Stomach (tissue), 4 donors: ENCODE measurements around the gene LILRA6.
"Not testable (repeated sequence)": the region's sequence is repeated elsewhere in the genome, so short reads cannot be mapped to it uniquely, and the experiment has no call there.

ENCODE experiments used
- EP300 ChIP-seq: sonication (generic); formaldehyde crosslinking; IDR thresholded peaks from one replicate; pipeline ENCODE4 v1.6.1; 2017; ENCODE audit warnings: antibody characterized with exemption
- POLR2A ChIP-seq, 4 donors: fragments of 450-650 bp; IDR thresholded peaks; one replicate each; pipeline ENCODE4 v1.6.1; 2016; ENCODE audit warnings: antibody characterized with exemption in 4 of 4, control low read depth in 2 of 4, mild to moderate bottlenecking in 1 of 4, moderate library complexity in 1 of 4
- POLR2AphosphoS5 ChIP-seq, 3 donors: sonication (generic); formaldehyde crosslinking; IDR thresholded peaks; one replicate each; pipeline ENCODE4 v1.6.1; 2016; ENCODE audit warnings: antibody characterized with exemption in 3 of 3
- TF ChIP-seq, protein P1 (sequence below), 7 experiments: fragments of 450-650 bp in 4 of 7; fragments of 200-600 bp in 3 of 7; sonication (generic) in 3 of 7; IDR thresholded peaks; one replicate each; pipeline ENCODE4 v1.5.1; 2016 to 2019; ENCODE audit warnings: antibody characterized with exemption in 7 of 7, control low read depth in 2 of 7, mild to moderate bottlenecking in 1 of 7

DNA sequence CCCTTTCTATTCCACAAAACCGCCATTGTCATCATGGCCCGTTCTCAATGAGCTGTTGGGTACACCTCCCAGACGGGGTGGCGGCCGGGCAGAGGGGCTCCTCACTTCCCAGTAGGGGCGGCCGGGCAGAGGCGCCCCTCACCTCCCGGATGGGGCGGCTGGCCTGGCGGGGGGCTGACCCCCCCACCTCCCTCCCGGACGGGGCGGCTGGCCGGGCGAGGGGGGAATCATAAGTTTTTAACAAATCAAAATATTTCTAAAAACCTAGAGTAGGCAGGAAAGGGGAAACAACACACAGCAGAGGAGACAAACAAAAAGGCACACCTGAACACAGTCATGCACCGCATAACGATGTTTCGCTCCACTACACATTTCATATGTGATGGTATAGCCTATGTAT is 27.9 kb downstream of the LILRA6 start:
- TF ChIP-seq, protein P1, sequence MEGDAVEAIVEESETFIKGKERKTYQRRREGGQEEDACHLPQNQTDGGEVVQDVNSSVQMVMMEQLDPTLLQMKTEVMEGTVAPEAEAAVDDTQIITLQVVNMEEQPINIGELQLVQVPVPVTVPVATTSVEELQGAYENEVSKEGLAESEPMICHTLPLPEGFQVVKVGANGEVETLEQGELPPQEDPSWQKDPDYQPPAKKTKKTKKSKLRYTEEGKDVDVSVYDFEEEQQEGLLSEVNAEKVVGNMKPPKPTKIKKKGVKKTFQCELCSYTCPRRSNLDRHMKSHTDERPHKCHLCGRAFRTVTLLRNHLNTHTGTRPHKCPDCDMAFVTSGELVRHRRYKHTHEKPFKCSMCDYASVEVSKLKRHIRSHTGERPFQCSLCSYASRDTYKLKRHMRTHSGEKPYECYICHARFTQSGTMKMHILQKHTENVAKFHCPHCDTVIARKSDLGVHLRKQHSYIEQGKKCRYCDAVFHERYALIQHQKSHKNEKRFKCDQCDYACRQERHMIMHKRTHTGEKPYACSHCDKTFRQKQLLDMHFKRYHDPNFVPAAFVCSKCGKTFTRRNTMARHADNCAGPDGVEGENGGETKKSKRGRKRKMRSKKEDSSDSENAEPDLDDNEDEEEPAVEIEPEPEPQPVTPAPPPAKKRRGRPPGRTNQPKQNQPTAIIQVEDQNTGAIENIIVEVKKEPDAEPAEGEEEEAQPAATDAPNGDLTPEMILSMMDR (IDR thresholded peaks at IDR 0.05) = not testable (repeated sequence)
- not testable (repeated sequence) for TF ChIP-seq POLR2A (IDR thresholded peaks at IDR 0.05); EP300; POLR2AphosphoS5 (IDR thresholded peaks at IDR 0.05)
